Neural cell (in vitro differentiated cells): ENCODE results near the gene TMEM167B. TPM values are rescaled to one million over a fixed set of nuclear protein-coding genes. Genes with fewer than 3 reads are reported as not detected.

Experiments used
- H2AFZ ChIP-seq: fragments of 200-600, 300-800 bp; sonication (generic), shearing (Covaris generic); 2 replicates; pipeline ENCODE4 v1.6.0; 2014; ENCODE audit warnings: low read depth, mild to moderate bottlenecking, antibody characterized with exemption, low read length, moderate library complexity
- H3F3A ChIP-seq: fragments of 200-600 bp; shearing (Covaris generic); 2 replicates; pipeline ENCODE4 v1.6.1; 2016; ENCODE audit warnings: mild to moderate bottlenecking, moderate library complexity, mixed read lengths, antibody characterized with exemption, low read length; ENCODE audit not compliant: insufficient read depth, poor library complexity, severe bottlenecking
- H3K27ac ChIP-seq: fragments of 200-600, 300-800 bp; sonication (generic), shearing (Covaris generic); 2 replicates; pipeline ENCODE4 v1.5.1; 2014; ENCODE audit warnings: mild to moderate bottlenecking, low read length, moderate library complexity
- H3K27me3 ChIP-seq: fragments of 300-800, 200-600 bp; sonication (generic), shearing (Covaris generic); 2 replicates; pipeline ENCODE4 v1.6.0; 2014; ENCODE audit warnings: mild to moderate bottlenecking, low read depth, low read length, moderate library complexity; ENCODE audit not compliant: insufficient read depth
- H3K36me3 ChIP-seq: fragments of 300-800, 200-600 bp; sonication (generic), shearing (Covaris generic); 2 replicates; pipeline ENCODE4 v1.5.1; 2014; ENCODE audit warnings: mild to moderate bottlenecking, antibody characterized with exemption, low read length, moderate library complexity; ENCODE audit not compliant: insufficient read depth
- H3K4me2 ChIP-seq: fragments of 300-800, 200-600 bp; sonication (generic), shearing (Covaris generic); 2 replicates; pipeline ENCODE4 v1.6.0; 2014; ENCODE audit warnings: mild to moderate bottlenecking, low read length
- H3K4me3 ChIP-seq: fragments of 300-800, 200-600 bp; sonication (generic), shearing (Covaris generic); 2 replicates; pipeline ENCODE4 v1.5.1; 2014; ENCODE audit warnings: mild to moderate bottlenecking, low read length, moderate library complexity
- H3K79me2 ChIP-seq: fragments of 200-600 bp; shearing (Covaris generic); replicated peaks from 2 replicates; pipeline ENCODE4 v1.6.0; 2014; ENCODE audit warnings: mild to moderate bottlenecking, low read length, moderate library complexity; ENCODE audit not compliant: insufficient read depth
- H3K9ac ChIP-seq: fragments of 300-800, 200-600 bp; sonication (generic), shearing (Covaris generic); 2 replicates; pipeline ENCODE4 v1.6.1; 2016; ENCODE audit warnings: mild to moderate bottlenecking, low read length, mixed read lengths
- H3K9me2 ChIP-seq: fragments of 200-600 bp; shearing (Covaris generic); 2 replicates; pipeline ENCODE4 v1.6.1; 2016; ENCODE audit warnings: mild to moderate bottlenecking, low read length, mixed read lengths; ENCODE audit not compliant: insufficient read depth
- H3K9me3 ChIP-seq: fragments of 200-600, 300-800 bp; sonication (generic), shearing (Covaris generic); 2 replicates; pipeline ENCODE4 v1.6.1; 2016; ENCODE audit warnings: mild to moderate bottlenecking, mixed run types, low read length, moderate library complexity, mixed read lengths
- H4K20me1 ChIP-seq: fragments of 200-600 bp; shearing (Covaris generic); 2 replicates; pipeline ENCODE4 v1.6.1; 2016; ENCODE audit warnings: mild to moderate bottlenecking, mixed run types; ENCODE audit not compliant: insufficient read depth
- CTCF ChIP-seq: fragments of 450-650 bp; IDR thresholded peaks from 2 replicates; pipeline ENCODE4 v1.5.1; 2014; ENCODE audit warnings: antibody characterized with exemption, mild to moderate bottlenecking, moderate library complexity; ENCODE audit not compliant: poor library complexity, severe bottlenecking
- EP300 ChIP-seq: fragments of 450-650 bp; conservative IDR thresholded peaks from 2 replicates; pipeline ENCODE4 v1.6.1; 2014; ENCODE audit warnings: antibody characterized with exemption, mild to moderate bottlenecking, moderate library complexity; ENCODE audit not compliant: poor library complexity, severe bottlenecking
- EZH2 ChIP-seq: fragments of 200-600, 300-800 bp; shearing (Covaris generic), sonication (generic); IDR thresholded peaks from 2 replicates; pipeline ENCODE4 v1.6.1; 2014; ENCODE audit warnings: antibody characterized with exemption, low read length, borderline replicate concordance, mild to moderate bottlenecking; ENCODE audit not compliant: insufficient read depth, poor library complexity, severe bottlenecking
- MXI1 ChIP-seq: fragments of 450-650 bp; conservative IDR thresholded peaks from 2 replicates; pipeline ENCODE4 v1.6.1; 2014; ENCODE audit warnings: antibody characterized with exemption, mild to moderate bottlenecking; ENCODE audit not compliant: poor library complexity, severe bottlenecking
- POLR2AphosphoS5 ChIP-seq: IDR thresholded peaks from 2 replicates; pipeline ENCODE4 v1.6.1; 2012
- RAD21 ChIP-seq: fragments of 450-650 bp; conservative IDR thresholded peaks from 2 replicates; pipeline ENCODE4 v1.6.1; 2014; ENCODE audit warnings: antibody characterized with exemption, mild to moderate bottlenecking, moderate library complexity
- REST ChIP-seq: IDR thresholded peaks from 2 replicates; pipeline ENCODE4 v1.6.1; 2012; ENCODE audit warnings: borderline replicate concordance
- SMC3 ChIP-seq: fragments of 450-650 bp; conservative IDR thresholded peaks from 2 replicates; pipeline ENCODE4 v1.6.1; 2014; ENCODE audit warnings: antibody characterized with exemption, mild to moderate bottlenecking, moderate library complexity; ENCODE audit not compliant: poor library complexity
- TAF1 ChIP-seq: IDR thresholded peaks from 2 replicates; pipeline ENCODE4 v1.6.1; 2012; ENCODE audit warnings: low read depth
- polyA plus RNA-seq: library from polyadenylated mRNA; depleted of rRNA; stranded (reverse); fragments of >200 nt; gene quantifications from 2 replicates; pipeline ENCODE4 v1.2.3, GENCODE V29; 2014

The TMEM167B gene
- polyA plus RNA-seq, 1 donor from 2014 or later: 53.9 TPM

- H3F3A ChIP-seq: no peaks in the 10 kb centered on the region
- H3K9me3 ChIP-seq: no peaks in the 10 kb centered on the region
- peak overlapping the region; percentile 28 for H3K4me3 ChIP-seq
- TF ChIP-seq SMC3 (no peak), POLR2AphosphoS5 (no peak), EP300 (no peak), EZH2 (no peak), CTCF (no peak), REST (no peak), RAD21 (no peak), MXI1 (no peak), TAF1 (no peak)
- no peaks in the 10 kb centered on the region for H3K9me2 ChIP-seq
- H2AFZ ChIP-seq: no peak overlapping the region
- peak overlapping the region; percentile 59 for H3K27ac ChIP-seq
- no peaks in the 10 kb centered on the region for H3K36me3 ChIP-seq
- no peaks in the 10 kb centered on the region for H3K79me2 ChIP-seq
- H3K27me3 ChIP-seq: no peaks in the 10 kb centered on the region
- peak overlapping the region; percentile 60 for H3K4me2 ChIP-seq
- no peaks in the 10 kb centered on the region for H4K20me1 ChIP-seq
- H3K9ac ChIP-seq: peak overlapping the region; percentile 2
These were observed 43.3 kb downstream of the TMEM167B start for GRCh38 chr1:109133815-109134214.

- H3K9me3 ChIP-seq: no peaks in the 10 kb centered on the region
- peak overlapping the region; percentile 59 for H3K27ac ChIP-seq
- H3K4me2 ChIP-seq: no peak overlapping the region
- H4K20me1 ChIP-seq: no peaks in the 10 kb centered on the region
- no peaks in the 10 kb centered on the region for H3K27me3 ChIP-seq
- peak overlapping the region; percentile 28 for H3K4me3 ChIP-seq
- H3F3A ChIP-seq: no peaks in the 10 kb centered on the region
- TF ChIP-seq REST: no peak
- no peak for TF ChIP-seq MXI1
- no peak for TF ChIP-seq EZH2
- no peak for TF ChIP-seq POLR2AphosphoS5
- no peak for TF ChIP-seq CTCF
- no peak for TF ChIP-seq SMC3
- TF ChIP-seq EP300: no peak
- no peak for TF ChIP-seq RAD21
- no peak for TF ChIP-seq TAF1
- no peaks in the 10 kb centered on the region for H3K36me3 ChIP-seq
- no peak overlapping the region for H2AFZ ChIP-seq
- no peaks in the 10 kb centered on the region for H3K79me2 ChIP-seq
- H3K9ac ChIP-seq: no peak overlapping the region
- no peaks in the 10 kb centered on the region for H3K9me2 ChIP-seq
These were observed 43.9 kb downstream of the TMEM167B start for GRCh38 chr1:109134423-109134822.
